ENCODE results near the gene C3orf80.
"Not testable (repeated sequence)": the region's sequence is repeated elsewhere in the genome, so short reads cannot be mapped to it uniquely, and the experiment has no call there.

The C3orf80 gene

GRCh38 chr3:160225176-160226025, at the start of gene C3orf80:
Gene C3orf80, plus strand, starts transcription at chr3:160225422. Its CDS starts 214 bp downstream, at chr3:160225636.
- DNase-seq = peak; percentile 79

GRCh38 chr3:160176923-160177322, 48.3 kb upstream of the C3orf80 start:
- no peak for DNase-seq

- not testable (repeated sequence) for DNase-seq
Observed at GRCh38 chr3:160178661-160179060, 46.6 kb upstream of the C3orf80 start.

- DNase-seq = not testable (repeated sequence)
Observed at GRCh38 chr3:160179403-160179802, 45.8 kb upstream of the C3orf80 start.

GRCh38 chr3:160179906-160180305, 45.3 kb upstream of the C3orf80 start:
- DNase-seq = no peak

- no peak for DNase-seq
Observed at GRCh38 chr3:160180581-160181216, 44.5 kb upstream of the C3orf80 start.

GRCh38 chr3:160183345-160184076, 41.7 kb upstream of the C3orf80 start:
- DNase-seq = no peak

DNA sequence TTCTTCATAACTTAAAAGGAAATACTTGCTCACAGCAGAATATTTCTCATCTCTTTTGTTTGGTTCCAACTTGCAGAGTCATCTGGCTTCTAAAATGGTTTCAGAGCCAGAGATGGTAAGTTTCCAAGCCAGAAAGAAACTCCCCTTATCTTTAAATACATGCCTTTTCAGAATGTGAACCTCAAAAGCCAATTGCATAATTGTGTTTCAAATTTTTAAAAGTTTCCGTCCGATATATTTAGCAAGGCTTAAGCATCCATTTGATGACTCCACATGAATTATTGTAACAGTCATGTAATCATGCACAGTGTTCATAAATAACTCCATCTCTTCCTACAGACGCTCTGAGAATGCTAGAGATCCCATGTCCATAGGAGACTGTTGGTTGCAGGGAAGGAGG, 40.6 kb upstream of the C3orf80 start:
- no peak for DNase-seq

DNA sequence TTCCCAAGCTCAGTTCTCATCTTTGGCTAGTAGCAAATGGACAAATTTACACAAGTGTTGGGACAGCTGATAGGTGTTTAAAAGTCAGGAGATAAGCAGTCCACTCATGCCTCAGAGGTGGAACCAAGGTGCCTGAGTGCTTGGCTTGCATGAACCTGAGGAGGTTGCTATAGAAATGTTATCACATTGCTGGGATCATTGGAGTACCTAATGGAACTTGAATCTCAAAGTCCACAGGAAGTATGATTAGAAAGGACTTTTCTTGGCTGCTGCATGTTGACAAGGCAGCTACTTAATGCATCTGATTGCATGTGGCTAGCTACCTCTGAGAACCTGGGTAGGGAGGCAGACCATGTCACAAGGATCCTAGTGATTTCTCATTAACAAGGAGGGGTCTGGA, 39.5 kb upstream of the C3orf80 start:
- no peak for DNase-seq

- no peak for DNase-seq
Observed at GRCh38 chr3:160187288-160187687, 37.9 kb upstream of the C3orf80 start.

- DNase-seq = no peak
Observed at GRCh38 chr3:160192310-160193029, 32.8 kb upstream of the C3orf80 start.

GRCh38 chr3:160193644-160194192, 31.5 kb upstream of the C3orf80 start:
- peak; percentile 4 for DNase-seq

- no peak for DNase-seq
Observed at GRCh38 chr3:160194438-160194837, 30.8 kb upstream of the C3orf80 start.

GRCh38 chr3:160195106-160195505, 30.1 kb upstream of the C3orf80 start:
- no peak for DNase-seq

- no peak for DNase-seq
Observed at GRCh38 chr3:160196511-160197104, 28.6 kb upstream of the C3orf80 start.

GRCh38 chr3:160199108-160199507, 26.1 kb upstream of the C3orf80 start:
- no peak for DNase-seq

DNA sequence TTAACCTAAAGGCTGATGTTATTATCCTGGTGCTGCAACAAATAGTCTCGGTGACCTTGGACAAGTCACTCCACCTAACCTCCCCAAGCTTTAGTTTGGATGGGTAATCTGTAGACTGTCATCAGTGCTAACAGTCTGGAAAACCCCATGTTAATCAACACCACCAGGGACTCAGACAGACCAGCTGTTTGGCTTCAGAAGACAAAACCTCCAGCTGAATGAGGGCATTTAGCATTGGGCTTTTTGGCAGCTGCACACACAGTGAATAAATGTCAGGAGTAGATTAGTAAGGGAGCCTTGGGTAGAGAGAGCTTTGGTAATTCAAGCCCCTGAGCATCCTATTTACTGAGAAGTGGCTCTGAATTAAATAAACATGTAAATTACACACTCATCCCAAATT, 24.9 kb upstream of the C3orf80 start:
- peak; percentile 82 for DNase-seq

DNA sequence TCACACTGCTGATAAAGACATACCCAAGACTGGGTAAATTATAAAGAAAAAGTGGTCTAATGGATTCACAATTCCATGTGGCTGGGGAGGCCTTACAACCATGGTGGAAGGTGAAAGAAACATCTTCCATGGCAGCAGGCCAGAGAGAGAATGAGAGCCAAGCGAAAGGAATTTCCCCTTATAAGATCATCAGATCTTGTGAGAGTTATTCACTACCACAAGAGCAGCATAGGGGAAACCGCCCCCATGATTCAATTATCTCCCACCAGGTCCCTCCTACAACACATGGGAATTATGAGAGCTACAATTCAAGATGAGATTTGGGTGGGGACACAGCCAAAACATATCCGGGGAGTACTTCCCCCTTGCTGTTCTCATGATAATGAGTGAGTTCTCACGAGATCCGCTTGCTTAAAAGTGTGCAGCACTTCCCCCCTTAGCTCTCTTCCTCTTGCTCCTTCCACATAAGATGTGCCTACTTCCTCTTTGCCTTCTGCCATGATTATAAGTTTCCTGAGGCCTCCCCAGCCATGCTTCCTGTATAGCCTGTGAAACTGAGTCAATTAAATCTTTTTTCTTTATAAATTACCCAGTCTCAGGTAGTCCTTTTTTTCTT, 20.7 kb upstream of the C3orf80 start:
- DNase-seq = not testable (repeated sequence)

DNA sequence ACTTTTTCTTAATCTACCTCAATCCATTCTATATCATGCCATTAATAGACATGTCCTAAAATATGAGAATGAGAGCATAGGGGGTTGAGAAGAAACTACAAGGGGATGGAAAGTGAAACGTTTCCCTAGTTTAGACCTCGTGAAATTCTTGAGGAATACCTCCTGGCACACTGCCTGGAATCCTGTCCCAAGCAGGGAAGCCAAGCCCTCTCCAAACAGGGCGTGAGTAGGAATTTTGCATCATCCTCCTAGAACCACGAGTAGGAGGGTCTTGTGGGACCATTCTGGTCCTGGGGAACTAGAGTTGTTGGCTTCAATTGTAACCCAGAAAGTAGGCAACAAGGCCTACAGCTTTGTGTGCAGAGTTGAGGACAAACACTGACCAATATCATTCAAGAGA, 19.6 kb upstream of the C3orf80 start:
- DNase-seq = no peak

- no peak for DNase-seq
Observed at GRCh38 chr3:160210341-160210740, 14.9 kb upstream of the C3orf80 start.

- DNase-seq = no peak
Observed at GRCh38 chr3:160210799-160211221, 14.4 kb upstream of the C3orf80 start.

DNA sequence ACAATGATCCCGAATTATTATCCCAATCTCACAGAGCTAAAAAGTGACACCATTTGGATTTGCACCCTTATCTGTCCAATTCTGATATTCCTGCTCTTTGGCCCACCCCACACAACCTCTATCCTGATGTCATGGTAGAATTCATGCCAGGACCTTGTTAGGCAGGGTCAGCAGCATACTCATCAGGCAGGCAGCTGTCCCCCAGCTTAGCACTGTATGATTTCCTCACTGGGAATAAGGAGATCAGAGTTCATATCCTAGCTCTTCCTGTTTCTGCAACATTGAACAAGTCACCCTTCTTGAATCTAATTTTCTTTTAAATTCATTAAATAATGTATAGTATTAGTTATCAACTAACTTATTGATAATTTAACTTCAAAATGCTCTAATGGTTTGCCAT, 12.0 kb upstream of the C3orf80 start:
- DNase-seq = no peak
